Neural cell (in vitro differentiated cells): ENCODE measurements around the gene ACYP1. TPM values are rescaled to one million over a fixed set of nuclear protein-coding genes. Genes with fewer than 3 reads are reported as not detected.

Experiments used
- H2AFZ ChIP-seq: fragments of 200-600, 300-800 bp; sonication (generic), shearing (Covaris generic); 2 replicates; pipeline ENCODE4 v1.6.0; 2014; ENCODE audit warnings: low read depth, mild to moderate bottlenecking, antibody characterized with exemption, low read length, moderate library complexity
- H3F3A ChIP-seq: fragments of 200-600 bp; shearing (Covaris generic); 2 replicates; pipeline ENCODE4 v1.6.1; 2016; ENCODE audit warnings: mild to moderate bottlenecking, moderate library complexity, mixed read lengths, antibody characterized with exemption, low read length; ENCODE audit not compliant: insufficient read depth, poor library complexity, severe bottlenecking
- H3K27ac ChIP-seq: fragments of 200-600, 300-800 bp; sonication (generic), shearing (Covaris generic); 2 replicates; pipeline ENCODE4 v1.5.1; 2014; ENCODE audit warnings: mild to moderate bottlenecking, low read length, moderate library complexity
- H3K27me3 ChIP-seq: fragments of 300-800, 200-600 bp; sonication (generic), shearing (Covaris generic); 2 replicates; pipeline ENCODE4 v1.6.0; 2014; ENCODE audit warnings: mild to moderate bottlenecking, low read depth, low read length, moderate library complexity; ENCODE audit not compliant: insufficient read depth
- H3K36me3 ChIP-seq: fragments of 300-800, 200-600 bp; sonication (generic), shearing (Covaris generic); 2 replicates; pipeline ENCODE4 v1.5.1; 2014; ENCODE audit warnings: mild to moderate bottlenecking, antibody characterized with exemption, low read length, moderate library complexity; ENCODE audit not compliant: insufficient read depth
- H3K4me2 ChIP-seq: fragments of 300-800, 200-600 bp; sonication (generic), shearing (Covaris generic); 2 replicates; pipeline ENCODE4 v1.6.0; 2014; ENCODE audit warnings: mild to moderate bottlenecking, low read length
- H3K4me3 ChIP-seq: fragments of 300-800, 200-600 bp; sonication (generic), shearing (Covaris generic); 2 replicates; pipeline ENCODE4 v1.5.1; 2014; ENCODE audit warnings: mild to moderate bottlenecking, low read length, moderate library complexity
- H3K79me2 ChIP-seq: fragments of 200-600 bp; shearing (Covaris generic); replicated peaks from 2 replicates; pipeline ENCODE4 v1.6.0; 2014; ENCODE audit warnings: mild to moderate bottlenecking, low read length, moderate library complexity; ENCODE audit not compliant: insufficient read depth
- H3K9ac ChIP-seq: fragments of 300-800, 200-600 bp; sonication (generic), shearing (Covaris generic); 2 replicates; pipeline ENCODE4 v1.6.1; 2016; ENCODE audit warnings: mild to moderate bottlenecking, low read length, mixed read lengths
- H3K9me2 ChIP-seq: fragments of 200-600 bp; shearing (Covaris generic); 2 replicates; pipeline ENCODE4 v1.6.1; 2016; ENCODE audit warnings: mild to moderate bottlenecking, low read length, mixed read lengths; ENCODE audit not compliant: insufficient read depth
- H3K9me3 ChIP-seq: fragments of 200-600, 300-800 bp; sonication (generic), shearing (Covaris generic); 2 replicates; pipeline ENCODE4 v1.6.1; 2016; ENCODE audit warnings: mild to moderate bottlenecking, mixed run types, low read length, moderate library complexity, mixed read lengths
- H4K20me1 ChIP-seq: fragments of 200-600 bp; shearing (Covaris generic); 2 replicates; pipeline ENCODE4 v1.6.1; 2016; ENCODE audit warnings: mild to moderate bottlenecking, mixed run types; ENCODE audit not compliant: insufficient read depth
- CTCF ChIP-seq: fragments of 450-650 bp; IDR thresholded peaks from 2 replicates; pipeline ENCODE4 v1.5.1; 2014; ENCODE audit warnings: antibody characterized with exemption, mild to moderate bottlenecking, moderate library complexity; ENCODE audit not compliant: poor library complexity, severe bottlenecking
- EP300 ChIP-seq: fragments of 450-650 bp; conservative IDR thresholded peaks from 2 replicates; pipeline ENCODE4 v1.6.1; 2014; ENCODE audit warnings: antibody characterized with exemption, mild to moderate bottlenecking, moderate library complexity; ENCODE audit not compliant: poor library complexity, severe bottlenecking
- EZH2 ChIP-seq: fragments of 200-600, 300-800 bp; shearing (Covaris generic), sonication (generic); IDR thresholded peaks from 2 replicates; pipeline ENCODE4 v1.6.1; 2014; ENCODE audit warnings: antibody characterized with exemption, low read length, borderline replicate concordance, mild to moderate bottlenecking; ENCODE audit not compliant: insufficient read depth, poor library complexity, severe bottlenecking
- MXI1 ChIP-seq: fragments of 450-650 bp; conservative IDR thresholded peaks from 2 replicates; pipeline ENCODE4 v1.6.1; 2014; ENCODE audit warnings: antibody characterized with exemption, mild to moderate bottlenecking; ENCODE audit not compliant: poor library complexity, severe bottlenecking
- POLR2AphosphoS5 ChIP-seq: IDR thresholded peaks from 2 replicates; pipeline ENCODE4 v1.6.1; 2012
- RAD21 ChIP-seq: fragments of 450-650 bp; conservative IDR thresholded peaks from 2 replicates; pipeline ENCODE4 v1.6.1; 2014; ENCODE audit warnings: antibody characterized with exemption, mild to moderate bottlenecking, moderate library complexity
- REST ChIP-seq: IDR thresholded peaks from 2 replicates; pipeline ENCODE4 v1.6.1; 2012; ENCODE audit warnings: borderline replicate concordance
- SMC3 ChIP-seq: fragments of 450-650 bp; conservative IDR thresholded peaks from 2 replicates; pipeline ENCODE4 v1.6.1; 2014; ENCODE audit warnings: antibody characterized with exemption, mild to moderate bottlenecking, moderate library complexity; ENCODE audit not compliant: poor library complexity
- TAF1 ChIP-seq: IDR thresholded peaks from 2 replicates; pipeline ENCODE4 v1.6.1; 2012; ENCODE audit warnings: low read depth
- polyA plus RNA-seq: library from polyadenylated mRNA; depleted of rRNA; stranded (reverse); fragments of >200 nt; gene quantifications from 2 replicates; pipeline ENCODE4 v1.2.3, GENCODE V29; 2014

Gene ACYP1
- polyA plus RNA-seq, 1 donor from 2014 or later: 143 TPM

GRCh38 chr14:75044752-75045151, 19.1 kb downstream of the ACYP1 start:
- H3K9me3 ChIP-seq: no peaks in the 10 kb centered on the region
- H3K4me3 ChIP-seq: no peak overlapping the region
- H3K4me2 ChIP-seq: no peak overlapping the region
- TF ChIP-seq RAD21: no peak
- no peak for TF ChIP-seq SMC3
- TF ChIP-seq MXI1: no peak
- no peaks in the 10 kb centered on the region for H3K36me3 ChIP-seq
- no peak overlapping the region for H3K27ac ChIP-seq
- H3K9ac ChIP-seq: no peak overlapping the region
- no peaks in the 10 kb centered on the region for H3F3A ChIP-seq
- no peaks in the 10 kb centered on the region for H3K79me2 ChIP-seq
- no peaks in the 10 kb centered on the region for H3K27me3 ChIP-seq
- no peak overlapping the region for H2AFZ ChIP-seq
- H3K9me2 ChIP-seq: no peaks in the 10 kb centered on the region
- H4K20me1 ChIP-seq: no peaks in the 10 kb centered on the region

- no peaks in the 10 kb centered on the region for H3K9me3 ChIP-seq
- no peaks in the 10 kb centered on the region for H4K20me1 ChIP-seq
- H3K79me2 ChIP-seq: no peaks in the 10 kb centered on the region
- no peaks in the 10 kb centered on the region for H3K9me2 ChIP-seq
- no peak overlapping the region for H3K4me3 ChIP-seq
- no peak overlapping the region for H3K4me2 ChIP-seq
- TF ChIP-seq REST (no peak), CTCF (no peak), TAF1 (no peak), EZH2 (no peak), MXI1 (no peak), SMC3 (no peak), EP300 (no peak), POLR2AphosphoS5 (no peak), RAD21 (no peak)
- H3F3A ChIP-seq: no peaks in the 10 kb centered on the region
- no peaks in the 10 kb centered on the region for H3K36me3 ChIP-seq
- H3K9ac ChIP-seq: no peak overlapping the region
- no peak overlapping the region for H3K27ac ChIP-seq
- H3K27me3 ChIP-seq: no peaks in the 10 kb centered on the region
- no peak overlapping the region for H2AFZ ChIP-seq
Measured at GRCh38 chr14:75044322-75044721, 19.5 kb downstream of the ACYP1 start.

GRCh38 chr14:75042035-75042434, 21.8 kb downstream of the ACYP1 start:
- H3K9me3 ChIP-seq: no peaks in the 10 kb centered on the region
- no peak overlapping the region for H2AFZ ChIP-seq
- no peak overlapping the region for H3K9ac ChIP-seq
- no peak for TF ChIP-seq SMC3
- TF ChIP-seq REST: no peak
- no peak for TF ChIP-seq TAF1
- TF ChIP-seq EP300: no peak
- TF ChIP-seq EZH2: no peak
- TF ChIP-seq RAD21: no peak
- TF ChIP-seq POLR2AphosphoS5: no peak
- no peak for TF ChIP-seq CTCF
- TF ChIP-seq MXI1: no peak
- H3K4me3 ChIP-seq: no peak overlapping the region
- H4K20me1 ChIP-seq: no peaks in the 10 kb centered on the region
- H3K27ac ChIP-seq: no peak overlapping the region
- H3K27me3 ChIP-seq: no peaks in the 10 kb centered on the region
- no peak overlapping the region for H3K4me2 ChIP-seq
- H3K79me2 ChIP-seq: no peaks in the 10 kb centered on the region
- no peaks in the 10 kb centered on the region for H3K36me3 ChIP-seq
- no peaks in the 10 kb centered on the region for H3F3A ChIP-seq
- H3K9me2 ChIP-seq: no peaks in the 10 kb centered on the region
